Pancreas (tissue), 10 donors: ENCODE results near the gene SFT2D1. TPM values are rescaled to one million over a fixed set of nuclear protein-coding genes. Genes with fewer than 3 reads are reported as not detected.
"Not testable (repeated sequence)": the region's sequence is repeated elsewhere in the genome, so short reads cannot be mapped to it uniquely, and the experiment has no call there.

Experiments used
- ATAC-seq, 4 donors: fragments of 200-7000 bp; cut with Tn5 transposase; one replicate each; pipeline versions ENCODE4 v1.8.0 to v1.9.1; 2020; ENCODE audit warnings: mild to moderate bottlenecking in 4 of 4, moderate library complexity in 4 of 4
- DNase-seq, 6 donors: peaks; one replicate each; pipeline ENCODE4 v3.0.0-alpha.2; 2020
- FAIRE-seq: peaks from 2 replicates; lab custom pipeline; 2012; peaks lifted over from hg19 to GRCh38; lab: Jason Lieb, UNC
- H3K27ac ChIP-seq, 4 donors: fragments of 200-600 bp; sonication (generic); 1 replicate in 3 of 4; 2 replicates in 1 of 4; pipeline versions ENCODE4 v1.5.0 to v1.8.0; 2020
- H3K27me3 ChIP-seq, 4 donors: fragments of 200-600 bp; one replicate each; pipeline ENCODE4 v1.8.0; 2021
- H3K36me3 ChIP-seq, 3 donors: fragments of 200-600 bp; sonication (generic) in 1 of 3; one replicate each; pipeline versions ENCODE4 v1.5.0 to v1.8.0; 2020 to 2021
- H3K4me1 ChIP-seq, 3 donors: fragments of 200-600 bp; one replicate each; pipeline ENCODE4 v1.8.0; 2021
- H3K4me3 ChIP-seq, 4 donors: fragments of 200-600 bp; sonication (generic) in 2 of 4; one replicate each; pipeline versions ENCODE4 v1.5.0 to v1.8.0; 2020 to 2021
- H3K9me3 ChIP-seq, 4 donors: fragments of 200-600 bp; one replicate each; pipeline ENCODE4 v1.8.0; 2021
- WGBS, 2 donors: extraction: QIAGEN DNeasy Blood & Tissue Kit; methylation state at CpG; one replicate each; pipeline ENCODE4 v1.1.7; 2013; 5-methylcytosine and 5-hydroxymethylcytosine counted together
- intact Hi-C, 3 donors: fragments of 100-400 bp; cut with DNase I; formaldehyde crosslinking; loops; one replicate each; pipeline versions ENCODE4 v1.11.1 to v1.14.2; 2022
- polyA plus RNA-seq, 2 donors: library from polyadenylated mRNA; stranded (reverse); fragments of 200-250 nt; gene quantifications; one replicate each; pipeline ENCODE4 v1.2.3, GENCODE V29; 2013
- total RNA-seq, 6 donors: library from RNA; stranded (reverse); fragmentation: NEBNext Ultra II Directional in 4 of 6; extraction: Animal tissue kit (Norgen Biotek cat#: 25700) in 4 of 6; gene quantifications; one replicate each; pipeline versions ENCODE4 v1.2.1 to v1.2.4, GENCODE V29; 2021 to 2023
- TF ChIP-seq, protein P1 (sequence below), 4 donors: fragments of 200-600 bp; sonication (generic) in 3 of 4; IDR thresholded peaks; one replicate each; pipeline versions ENCODE4 v1.5.0 to v1.8.0; 2021; ENCODE audit warnings: antibody characterized with exemption in 4 of 4
- donor health status: healthy with polysubstance abuse.
- donor health status: DM: no; HTN: no; CAD: no; lungs with moderate emphysema.
- donor health status: DM: no; HTN: no; CAD: no.
- donor health status: control.
- donor health status: control.
- donor health status: Bipolar disorder and iron deficiency.
- donor health status: DM: yes; HTN: yes; CAD: no.
- donor health status: DM: no; HTN: no; CAD: no.
- donor health status: DM: no; HTN: no; CAD: no.
- donor health status: DM: yes; HTN: yes; CAD: no.

SFT2D1 gene
- total and polyA plus RNA-seq, 8 donors: 14.5 to 38.9 (median 24.7) TPM

DNA sequence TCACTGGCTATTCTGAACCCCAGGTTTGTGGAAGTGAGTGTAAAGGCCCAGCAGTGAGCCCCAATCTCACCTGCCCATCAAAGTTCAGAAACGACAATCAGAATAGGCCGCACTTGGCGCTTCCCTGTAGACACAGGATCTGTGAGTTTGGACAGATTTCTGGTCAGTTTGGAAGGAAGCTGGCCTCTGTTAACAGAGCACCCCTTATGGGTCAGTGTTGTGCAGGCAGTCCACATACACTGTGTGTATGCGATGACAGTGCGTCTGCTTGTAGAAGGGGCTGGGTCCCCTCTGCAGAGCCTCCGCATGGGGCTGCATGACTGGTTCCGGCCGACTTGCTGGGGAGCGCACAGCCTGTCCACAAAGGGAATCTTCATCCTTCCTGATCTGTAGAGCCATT, 43.8 kb upstream of the SFT2D1 start:
- DNase-seq (no peak), FAIRE-seq (no peak), ATAC-seq (no peak)
- 89 to 92% methylated on average over 9 of the region's 9 CpGs for WGBS, 2 donors
- Histone ChIP-seq H3K4me1 (peaks cover 0 to 5% (median 0%) of the 10 kb centered on the region in 3 donors), H3K4me3 (no peak overlapping the region), H3K27ac (no peak overlapping the region), H3K36me3 (no peaks in the 10 kb centered on the region), H3K27me3 (no peaks in the 10 kb centered on the region), H3K9me3 (no peaks in the 10 kb centered on the region)
- TF ChIP-seq, protein P1, sequence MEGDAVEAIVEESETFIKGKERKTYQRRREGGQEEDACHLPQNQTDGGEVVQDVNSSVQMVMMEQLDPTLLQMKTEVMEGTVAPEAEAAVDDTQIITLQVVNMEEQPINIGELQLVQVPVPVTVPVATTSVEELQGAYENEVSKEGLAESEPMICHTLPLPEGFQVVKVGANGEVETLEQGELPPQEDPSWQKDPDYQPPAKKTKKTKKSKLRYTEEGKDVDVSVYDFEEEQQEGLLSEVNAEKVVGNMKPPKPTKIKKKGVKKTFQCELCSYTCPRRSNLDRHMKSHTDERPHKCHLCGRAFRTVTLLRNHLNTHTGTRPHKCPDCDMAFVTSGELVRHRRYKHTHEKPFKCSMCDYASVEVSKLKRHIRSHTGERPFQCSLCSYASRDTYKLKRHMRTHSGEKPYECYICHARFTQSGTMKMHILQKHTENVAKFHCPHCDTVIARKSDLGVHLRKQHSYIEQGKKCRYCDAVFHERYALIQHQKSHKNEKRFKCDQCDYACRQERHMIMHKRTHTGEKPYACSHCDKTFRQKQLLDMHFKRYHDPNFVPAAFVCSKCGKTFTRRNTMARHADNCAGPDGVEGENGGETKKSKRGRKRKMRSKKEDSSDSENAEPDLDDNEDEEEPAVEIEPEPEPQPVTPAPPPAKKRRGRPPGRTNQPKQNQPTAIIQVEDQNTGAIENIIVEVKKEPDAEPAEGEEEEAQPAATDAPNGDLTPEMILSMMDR (IDR thresholded peaks at IDR 0.05): no peak
- intact Hi-C loops: no loop called here

DNA sequence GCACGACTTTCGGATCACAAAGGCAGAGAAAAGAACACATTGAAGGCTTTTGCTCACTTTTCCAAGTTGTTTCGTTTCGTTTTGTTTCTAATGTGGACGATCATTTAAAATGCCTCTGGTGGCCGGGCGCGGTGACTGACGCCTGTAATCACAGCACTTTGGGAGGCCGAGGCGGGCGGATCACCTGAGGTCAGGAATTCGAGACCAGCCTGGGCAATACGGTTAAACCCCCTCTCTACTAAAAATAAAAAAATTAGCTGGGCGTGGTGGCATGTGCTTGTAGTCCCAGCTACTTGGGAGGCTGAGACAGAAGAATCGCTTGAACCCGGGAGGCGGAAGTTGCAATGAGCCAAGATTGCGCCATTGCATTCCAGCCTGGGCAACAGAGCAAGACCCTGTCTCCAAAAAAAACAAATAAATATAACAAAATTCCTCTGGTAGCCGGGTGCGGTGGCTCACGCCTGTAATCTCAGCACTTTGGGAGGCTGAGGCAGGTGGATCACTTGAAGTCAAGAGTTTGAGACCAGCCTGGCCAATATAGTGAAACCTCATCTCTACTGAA, 41.5 kb upstream of the SFT2D1 start:
- FAIRE-seq, intact Hi-C loops, H3K9me3 ChIP-seq, H3K27me3 ChIP-seq, ATAC-seq, H3K36me3 ChIP-seq: not testable (repeated sequence)
- H3K4me1 ChIP-seq: peaks cover 5 to 21% (median 7%) of the 10 kb centered on the region in 3 donors
- H3K4me3 ChIP-seq: peak overlapping the region; percentile 73 to 97 (median 88)
- peak overlapping the region; percentile 90 to 98 (median 98) for H3K27ac ChIP-seq
- WGBS, 2 donors: 7 to 13% methylated on average over 22 of the region's 22 CpGs
- TF ChIP-seq, protein P1 (IDR thresholded peaks at IDR 0.05): peak in 1 of 4 donors; percentile 26
- peak in 4 of 6 donors; percentile 25 to 47 (median 36) for DNase-seq

DNA sequence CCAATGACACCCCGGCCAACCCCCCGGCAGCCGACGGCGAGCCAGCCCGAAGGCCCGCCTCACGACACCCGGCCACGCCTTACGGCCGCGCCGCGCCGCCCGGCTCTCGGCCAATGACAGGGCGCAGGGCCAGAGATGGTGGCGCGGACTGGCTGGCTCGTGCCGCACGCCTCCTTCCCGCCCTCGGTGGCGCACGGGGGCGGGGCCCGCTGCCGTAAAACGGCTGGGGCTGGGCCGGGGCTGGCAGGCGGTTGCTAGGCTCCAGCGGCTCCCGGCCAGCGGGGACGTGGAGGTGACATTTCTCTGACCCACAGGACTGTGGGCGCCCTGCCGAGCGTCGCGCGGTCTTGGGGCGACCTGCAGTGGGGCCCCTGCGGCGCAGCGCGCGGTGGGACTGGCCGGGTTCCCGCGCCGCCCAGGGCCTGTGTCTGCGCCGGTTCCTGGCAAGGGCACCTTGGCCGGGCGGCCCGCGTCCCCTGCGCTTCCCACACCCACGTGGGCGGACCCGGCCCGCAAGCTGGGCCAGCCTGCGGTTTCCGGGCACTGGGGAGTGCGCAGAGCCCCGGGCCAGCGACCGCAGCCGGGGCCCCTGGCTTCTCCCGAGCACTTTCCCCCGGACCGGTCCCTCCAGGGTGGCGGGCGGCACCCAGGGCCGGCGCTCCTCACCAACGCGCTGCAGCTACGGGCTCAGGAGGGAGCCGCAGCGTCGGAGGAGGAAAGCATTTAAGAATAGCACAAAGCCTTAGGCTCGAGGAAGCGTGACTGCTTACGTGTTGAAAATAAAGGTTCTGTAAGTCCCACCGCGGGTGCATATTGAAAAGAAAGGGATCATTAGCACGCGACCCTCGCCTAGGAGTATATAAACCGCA, 40.8 kb upstream of the SFT2D1 start, which contains the start of gene MPC1:
MPC1 (minus strand) TSS at position 8 of the 869 bp plus-strand sequence. CDS start 64 bp downstream, outside the sequence.
- 0% methylated on average over 67 to 94 of the region's 94 CpGs for WGBS, 2 donors
- peak; percentile 84 to 94 (median 89) for ATAC-seq

DNA sequence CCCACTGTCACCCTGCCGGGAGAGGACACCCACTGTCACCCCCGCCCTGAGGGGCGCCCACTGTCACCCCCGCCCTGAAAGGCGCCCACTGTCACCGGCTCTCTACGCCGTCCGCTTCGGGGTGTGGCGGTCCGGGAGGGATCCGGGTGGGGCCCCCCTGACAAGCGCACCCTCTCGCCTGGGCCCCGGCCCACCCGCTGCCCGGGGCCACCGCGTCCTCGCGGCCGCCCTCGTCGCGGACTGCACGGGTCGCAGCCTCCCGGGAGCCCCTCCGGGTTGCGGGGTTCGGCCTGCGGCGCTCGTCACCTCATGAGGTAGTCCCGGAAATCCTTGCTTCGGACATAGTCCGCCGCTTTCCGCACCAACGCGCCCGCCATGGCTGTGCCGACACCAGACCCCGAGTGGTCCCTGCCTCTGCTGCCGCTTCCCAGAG, 40.2 kb upstream of the SFT2D1 start:
- intact Hi-C loops: no loop called here
- H3K27me3 ChIP-seq: no peaks in the 10 kb centered on the region
- FAIRE-seq (no peak), ATAC-seq (peak in 3 of 4 donors; percentile 1 to 10 (median 3)), DNase-seq (no peak)
- peak overlapping the region; percentile 90 to 98 (median 98) for H3K27ac ChIP-seq
- H3K4me1 ChIP-seq: peaks cover 5 to 32% (median 11%) of the 10 kb centered on the region in 3 donors
- WGBS, 2 donors: 0% methylated on average over 42 to 46 of the region's 46 CpGs
- H3K9me3 ChIP-seq: no peaks in the 10 kb centered on the region
- no peaks in the 10 kb centered on the region for H3K36me3 ChIP-seq
- TF ChIP-seq, protein P1 (IDR thresholded peaks at IDR 0.05): no peak
- peak overlapping the region; percentile 73 to 97 (median 88) for H3K4me3 ChIP-seq

More for the DNA sequence above, 40.8 kb upstream of the SFT2D1 start, which contains the start of gene MPC1:
- Histone ChIP-seq H3K27me3 (no peaks in the 10 kb centered on the region), H3K27ac (peak within 1 kb of the TSS; percentile 90 to 98 (median 98)), H3K9me3 (no peaks in the 10 kb centered on the region), H3K4me3 (peak within 1 kb of the TSS; percentile 73 to 97 (median 88)), H3K4me1 (peaks cover 5 to 28% (median 11%) of the 10 kb centered on the region in 3 donors), H3K36me3 (no peaks in the 10 kb centered on the region)
- TF ChIP-seq, protein P1 (IDR thresholded peaks at IDR 0.05): no peak
- intact Hi-C loops: no loop called here
- peak; percentile 95 to 98 (median 98) for DNase-seq
- FAIRE-seq: no peak
